Smooth muscle cell of the brain vasculature (primary cell): ENCODE results near the gene PTX4.

Source experiments
- DNase-seq: peaks from one replicate; pipeline ENCODE4 v3.0.0-alpha.2; 2012; ENCODE audit warnings: low read depth, low spot score

Gene PTX4

DNA sequence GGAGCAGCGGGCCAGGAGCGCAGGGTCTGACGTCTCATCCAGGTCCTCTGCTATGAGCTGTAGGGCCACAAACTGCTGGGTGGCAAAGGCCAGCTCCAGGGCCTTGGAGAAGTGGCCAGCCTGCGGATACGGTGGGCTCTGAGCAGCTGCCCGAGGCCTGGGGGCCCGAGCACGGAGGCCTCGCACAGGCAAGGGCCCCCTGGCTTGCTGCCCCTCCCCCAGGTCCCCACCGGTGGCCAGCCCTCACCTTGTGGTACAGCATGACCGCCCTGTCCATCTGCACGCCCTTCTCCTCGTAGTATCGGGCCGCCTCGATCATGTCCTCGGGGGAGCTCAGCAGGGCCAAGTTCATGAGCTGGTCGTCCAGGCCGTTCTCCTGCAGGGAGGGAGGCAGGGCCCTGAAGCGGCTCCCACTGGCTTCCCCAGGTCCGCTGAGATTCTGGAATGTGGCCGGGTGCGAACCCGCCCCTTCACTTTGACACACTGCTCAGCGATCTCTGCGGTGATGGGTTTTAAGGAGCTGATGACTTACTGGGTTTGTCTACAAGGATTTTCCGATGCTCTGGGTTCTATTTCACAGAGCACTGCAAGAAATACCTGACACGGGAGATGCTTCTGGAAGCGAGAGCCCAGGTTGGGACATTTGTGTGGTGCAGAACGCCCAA is 35.0 kb upstream of the PTX4 start:
- no peak for DNase-seq

DNA sequence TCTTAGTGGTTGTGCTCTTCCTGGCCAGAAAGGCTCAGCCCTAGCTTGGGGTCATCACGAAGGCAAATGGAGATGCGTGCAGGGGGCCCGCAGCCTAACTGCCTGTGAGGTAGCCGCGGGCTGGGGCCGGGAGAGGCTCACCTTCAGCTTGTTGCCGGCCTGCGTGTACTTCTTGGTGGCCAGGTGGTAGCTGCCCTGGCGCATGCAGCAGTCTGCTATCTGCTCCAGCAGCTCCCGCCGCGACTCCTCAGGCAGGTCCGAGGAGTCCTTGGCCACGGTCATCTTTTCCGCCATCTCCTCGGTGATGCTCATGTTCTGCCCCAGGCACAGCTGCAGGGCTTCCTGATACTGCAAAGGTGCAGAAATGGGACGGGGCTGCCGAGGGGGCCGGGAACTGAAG is 31.7 kb upstream of the PTX4 start:
- no peak for DNase-seq

DNA sequence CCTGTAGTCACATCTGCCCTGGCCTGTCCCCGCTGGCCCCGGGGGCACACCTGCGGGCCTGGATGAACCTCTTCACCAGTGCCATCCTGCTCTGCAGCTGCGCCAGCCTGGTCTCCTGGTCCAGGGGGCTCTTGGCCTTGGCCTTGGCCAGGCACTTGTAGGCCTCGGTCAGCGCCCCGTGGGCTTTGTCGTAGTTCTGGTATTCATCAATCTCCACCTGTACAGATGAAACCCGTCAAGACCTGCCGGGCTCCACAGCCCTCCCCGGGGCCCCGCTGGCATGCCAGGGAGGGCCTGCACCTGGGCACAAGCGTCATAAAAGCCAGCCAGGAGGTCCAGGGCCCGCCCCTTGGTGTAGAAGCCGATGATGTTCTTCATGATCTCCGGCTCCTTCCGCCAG is 31.1 kb upstream of the PTX4 start:
- no peak for DNase-seq

DNA sequence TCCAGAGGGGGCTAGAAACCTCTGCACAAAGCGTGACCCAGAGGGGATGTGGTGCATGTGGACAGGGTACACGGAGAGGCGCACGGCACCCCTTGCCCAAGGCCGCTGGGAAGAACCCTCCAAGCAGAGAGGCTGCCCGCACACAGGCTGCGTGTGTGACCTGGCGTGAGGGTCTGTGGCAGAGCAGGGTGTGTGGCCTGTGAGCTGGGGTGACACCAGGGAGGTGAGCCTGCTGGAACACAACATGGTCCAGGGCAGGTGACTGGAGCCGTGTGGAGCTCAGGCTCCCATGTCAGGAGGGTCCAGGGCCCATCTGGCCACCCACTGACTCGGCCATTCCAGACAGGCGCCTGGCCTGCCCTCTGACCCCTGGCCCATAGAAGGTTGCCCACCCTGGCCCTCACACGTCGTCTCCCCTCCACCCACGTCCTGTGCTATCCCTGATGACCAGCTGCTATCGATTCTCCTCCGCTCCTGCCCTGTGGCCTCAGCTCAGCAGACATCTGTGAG is 29.9 kb upstream of the PTX4 start:
- DNase-seq: no peak

DNA sequence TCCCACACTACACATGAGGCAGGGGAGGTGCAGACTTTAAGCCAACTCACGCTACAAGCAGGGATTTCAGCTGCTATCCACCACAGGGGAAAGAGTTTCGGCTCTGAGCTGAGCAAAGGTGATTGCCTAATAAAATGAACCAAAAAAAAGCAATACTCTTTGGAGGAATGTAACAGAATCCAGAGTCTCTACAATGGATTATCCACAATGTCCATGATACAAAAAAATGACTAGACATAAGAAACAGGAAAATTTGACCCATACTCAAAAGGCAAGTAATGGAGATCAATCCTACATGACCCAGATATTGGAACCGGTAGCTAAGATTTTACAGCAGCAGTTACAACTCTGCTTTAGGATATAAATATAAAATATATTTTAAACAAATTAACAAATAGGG is 25.8 kb upstream of the PTX4 start:
- no peak for DNase-seq

DNA sequence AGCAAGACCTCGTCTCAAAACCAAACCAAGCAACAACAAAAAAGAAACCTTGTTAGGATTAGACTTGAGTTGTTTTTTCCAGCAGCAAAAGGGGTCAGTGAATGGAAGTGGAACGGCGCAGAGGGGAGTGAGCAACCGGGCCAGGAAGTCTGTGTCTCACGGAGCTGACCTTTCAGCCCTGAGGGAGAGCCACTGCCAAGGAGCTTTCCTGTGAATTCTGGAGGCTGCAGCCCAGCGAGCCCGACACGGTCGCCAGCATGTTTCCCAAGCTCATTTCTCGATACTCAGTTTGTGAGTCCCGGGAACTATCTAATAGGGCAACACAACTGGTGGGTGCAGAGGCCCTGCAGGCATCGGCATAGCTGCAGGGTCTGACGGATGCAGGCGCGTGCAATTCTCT is 24.0 kb upstream of the PTX4 start:
- DNase-seq: no peak

DNA sequence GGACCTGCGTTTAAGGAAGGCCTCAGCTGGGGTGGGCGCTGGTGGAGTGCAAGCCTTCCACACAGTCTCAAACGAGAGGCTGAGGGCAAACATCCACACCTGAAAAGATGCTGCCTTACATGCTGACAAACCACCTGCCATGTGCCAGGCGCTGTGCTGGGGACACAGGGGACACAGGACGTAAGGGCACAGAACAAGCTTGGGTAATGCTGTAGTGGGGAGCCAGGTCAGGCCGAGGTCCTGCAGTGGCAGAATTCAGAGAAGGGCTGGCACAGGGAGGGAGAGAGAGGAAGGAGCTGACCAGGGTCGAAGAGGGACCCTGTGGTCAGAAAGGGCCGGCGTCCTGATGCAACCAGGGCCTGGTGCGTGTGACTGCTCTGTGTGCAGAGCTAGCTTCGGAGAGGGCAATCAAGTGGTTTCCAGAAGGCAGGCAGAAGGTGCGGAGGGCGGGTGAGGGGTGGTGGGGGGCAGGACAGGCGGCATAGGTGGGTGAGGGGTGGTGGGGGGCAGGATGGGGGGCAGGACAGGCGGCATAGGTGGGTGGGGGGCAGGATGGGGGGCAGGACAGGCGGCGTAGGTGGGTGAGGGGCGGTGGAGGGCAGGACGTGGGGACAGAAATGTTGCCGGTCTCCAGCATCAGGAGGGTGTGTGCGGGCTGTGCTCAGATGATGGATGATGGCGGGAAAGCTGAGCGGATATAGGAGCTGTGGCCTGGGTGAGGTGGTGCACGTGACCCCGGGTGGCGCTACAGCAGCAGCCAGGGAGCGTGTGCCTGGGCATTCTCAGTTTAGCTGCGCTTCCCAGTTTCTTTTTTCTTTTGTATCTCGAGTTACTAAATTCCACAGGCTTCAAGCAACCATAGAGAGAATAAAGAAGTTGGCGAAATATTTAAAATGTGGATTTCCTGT is 23.2 kb upstream of the PTX4 start:
- DNase-seq: no peak

DNA sequence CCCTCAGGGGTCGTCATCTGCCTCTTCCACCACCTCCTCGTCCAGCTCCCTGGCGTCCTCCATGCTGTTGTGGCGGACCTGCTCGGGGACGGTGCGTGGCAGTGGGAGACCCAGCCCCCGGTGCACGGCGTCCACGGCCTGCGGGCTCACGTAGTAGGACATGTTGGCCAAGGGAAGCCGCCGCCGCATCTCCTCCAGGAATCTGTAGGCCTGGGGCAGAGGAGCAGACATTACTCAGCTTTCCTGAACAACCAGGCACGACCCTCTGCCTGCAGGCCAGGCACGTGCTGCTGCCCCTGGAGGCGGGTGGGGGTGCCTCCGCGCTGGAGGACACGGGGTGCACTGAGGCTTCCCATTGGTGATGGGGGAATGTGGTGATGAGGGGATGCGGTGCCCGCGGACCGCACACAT is 22.2 kb upstream of the PTX4 start:
- DNase-seq: no peak

DNA sequence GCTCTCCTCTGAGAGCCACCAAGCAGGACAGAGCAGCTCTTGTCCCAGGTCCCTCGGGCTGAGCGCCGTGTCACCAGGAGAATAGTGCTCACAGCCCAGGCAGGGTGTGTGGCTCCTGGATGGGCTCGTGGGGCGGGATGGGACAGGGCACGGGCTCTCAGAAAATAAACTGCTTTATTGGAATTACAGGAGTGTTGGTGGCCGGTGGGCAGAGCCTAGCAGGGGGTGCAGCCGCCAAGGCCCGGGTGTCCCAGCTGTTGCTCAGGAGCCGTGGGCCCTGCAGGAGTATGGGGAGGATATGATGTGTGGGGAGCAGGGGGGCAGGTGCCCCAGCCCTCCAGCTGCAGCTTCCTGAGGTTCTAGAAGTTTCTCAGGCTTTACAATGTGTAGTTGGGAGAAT is 21.5 kb upstream of the PTX4 start:
- no peak for DNase-seq

DNA sequence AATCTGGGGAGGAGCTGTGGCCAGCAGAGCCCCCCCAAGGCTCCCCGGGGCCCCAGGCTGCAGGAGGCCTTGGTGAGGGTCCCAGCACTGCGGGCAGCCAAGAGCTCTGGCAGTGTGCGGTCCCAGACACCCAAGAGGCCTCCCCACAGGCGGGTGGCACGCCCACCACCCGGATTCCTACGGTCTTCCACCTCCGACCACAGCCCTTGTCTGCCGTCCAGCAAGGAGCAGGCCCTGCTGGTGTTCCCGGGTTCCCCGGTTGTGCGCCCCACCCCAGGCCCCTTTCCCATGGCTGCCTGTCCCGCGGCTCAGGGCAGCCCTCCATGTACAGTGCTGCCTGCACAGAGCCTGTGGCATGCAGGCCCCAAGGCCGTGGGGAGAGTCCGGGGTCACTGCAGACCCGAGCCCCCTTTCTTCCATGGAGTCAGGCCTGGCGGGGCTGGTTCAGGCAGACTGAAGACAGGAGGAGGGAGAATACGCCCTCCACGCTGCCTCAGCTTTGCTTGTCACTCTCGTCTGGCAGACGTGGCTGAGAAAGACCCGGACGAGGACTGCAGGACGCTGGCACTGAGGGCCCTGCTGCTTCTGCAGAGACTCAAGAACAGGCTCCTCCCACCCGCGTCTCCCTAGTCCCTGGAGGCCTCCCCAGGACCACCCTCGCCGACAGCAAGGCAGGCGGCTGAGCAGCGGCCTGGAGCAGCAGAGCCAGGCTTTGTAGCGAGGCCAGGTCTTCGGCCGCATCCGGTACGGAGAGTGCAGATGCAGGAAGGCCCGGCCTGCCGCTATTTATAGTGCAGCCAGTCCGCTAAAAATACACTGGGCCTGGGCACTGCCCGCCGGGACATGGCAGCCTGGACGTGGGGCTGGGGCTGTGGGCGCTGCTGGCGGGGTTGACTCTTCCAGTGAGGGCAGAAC is 20.8 kb upstream of the PTX4 start:
- no peak for DNase-seq

DNA sequence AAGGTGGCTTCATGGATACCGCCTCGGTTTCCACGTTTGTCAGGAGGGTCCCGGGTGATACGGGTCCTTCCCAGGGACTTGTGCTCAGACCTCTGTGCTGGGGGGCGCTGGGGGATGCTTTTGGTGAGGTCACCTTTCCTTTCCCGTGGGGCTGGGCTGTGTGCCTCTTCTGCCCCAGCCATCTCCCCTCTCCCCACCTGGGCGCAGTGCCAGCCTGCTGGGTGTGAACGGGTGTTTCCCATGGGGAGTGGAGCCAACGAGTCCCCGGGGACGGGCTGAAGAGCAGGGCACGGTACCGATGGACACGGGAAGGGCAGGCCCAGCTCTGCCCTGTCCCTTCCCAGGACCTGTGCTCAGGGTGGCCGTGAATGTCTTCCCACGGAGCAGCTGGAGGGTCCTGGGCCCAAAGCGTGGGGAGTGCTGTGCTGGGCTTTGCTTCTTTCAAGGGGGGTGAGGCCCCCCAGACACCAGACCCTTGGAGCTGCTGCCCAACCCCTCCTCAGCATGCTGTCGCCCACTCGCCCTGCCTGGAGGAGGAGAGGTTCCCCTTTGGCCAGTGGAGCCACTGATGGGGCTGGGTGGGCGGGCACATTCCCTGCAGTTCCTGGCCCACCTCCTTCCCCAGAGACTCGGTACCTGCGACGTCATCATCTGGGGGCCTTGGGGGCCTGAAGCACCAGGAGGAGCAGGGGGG is 19.9 kb upstream of the PTX4 start:
- no peak for DNase-seq

DNA sequence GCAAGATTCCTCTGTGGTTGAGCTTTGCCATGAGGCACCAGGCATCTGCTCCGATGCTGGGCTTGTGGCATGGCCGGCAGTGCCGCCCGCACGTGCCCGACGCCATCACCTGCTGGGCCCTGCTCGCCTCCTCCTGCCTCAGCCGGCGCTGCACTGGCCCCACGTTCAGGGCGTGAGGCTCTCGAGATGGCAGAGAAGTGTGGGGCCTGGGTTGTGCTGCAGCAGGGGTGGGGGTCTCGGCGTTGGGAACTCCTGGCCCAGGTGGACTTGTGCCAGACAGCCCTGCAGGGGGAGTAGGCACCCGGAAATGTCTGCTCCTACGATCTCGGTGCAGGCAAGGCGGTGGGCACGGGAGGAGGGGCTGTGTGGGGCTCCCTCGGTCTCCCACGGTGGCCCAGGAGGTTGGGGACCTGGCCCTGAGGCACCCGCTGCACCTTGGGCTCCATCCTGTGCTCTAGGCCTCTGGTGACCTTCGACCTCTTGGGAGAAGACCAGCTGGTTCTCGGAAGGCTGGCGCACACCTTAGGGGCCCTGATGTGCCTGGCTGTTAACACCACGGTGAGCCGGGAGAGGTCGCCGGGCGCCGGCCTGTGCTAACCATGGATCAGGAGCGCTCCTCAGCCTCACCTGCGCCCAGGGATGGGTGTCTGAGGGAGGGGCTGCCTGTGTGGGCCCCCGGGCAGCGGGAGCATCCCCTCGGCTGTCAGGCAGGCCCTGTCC is 17.9 kb upstream of the PTX4 start:
- DNase-seq: no peak

DNA sequence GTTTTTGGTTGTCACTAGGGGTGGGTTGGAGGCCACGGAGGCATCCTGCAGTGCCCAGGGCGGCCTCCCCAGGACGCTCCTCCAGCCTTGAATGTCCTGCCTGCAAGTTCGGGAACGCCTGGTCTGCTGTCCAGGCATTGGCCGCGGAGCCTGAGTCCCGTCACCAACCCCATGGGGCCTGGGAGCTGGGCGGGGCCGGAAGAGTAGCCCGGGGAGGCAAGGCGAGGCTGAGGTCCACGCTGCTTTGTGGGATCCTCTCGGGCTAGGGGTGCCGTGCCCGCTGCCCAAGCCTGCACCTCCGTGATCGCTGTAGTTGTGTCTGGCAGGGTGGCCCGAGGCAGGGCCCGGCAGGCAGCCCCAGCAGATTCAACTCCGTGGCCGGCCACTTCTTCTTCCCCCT is 17.2 kb upstream of the PTX4 start:
- DNase-seq: no peak

DNA sequence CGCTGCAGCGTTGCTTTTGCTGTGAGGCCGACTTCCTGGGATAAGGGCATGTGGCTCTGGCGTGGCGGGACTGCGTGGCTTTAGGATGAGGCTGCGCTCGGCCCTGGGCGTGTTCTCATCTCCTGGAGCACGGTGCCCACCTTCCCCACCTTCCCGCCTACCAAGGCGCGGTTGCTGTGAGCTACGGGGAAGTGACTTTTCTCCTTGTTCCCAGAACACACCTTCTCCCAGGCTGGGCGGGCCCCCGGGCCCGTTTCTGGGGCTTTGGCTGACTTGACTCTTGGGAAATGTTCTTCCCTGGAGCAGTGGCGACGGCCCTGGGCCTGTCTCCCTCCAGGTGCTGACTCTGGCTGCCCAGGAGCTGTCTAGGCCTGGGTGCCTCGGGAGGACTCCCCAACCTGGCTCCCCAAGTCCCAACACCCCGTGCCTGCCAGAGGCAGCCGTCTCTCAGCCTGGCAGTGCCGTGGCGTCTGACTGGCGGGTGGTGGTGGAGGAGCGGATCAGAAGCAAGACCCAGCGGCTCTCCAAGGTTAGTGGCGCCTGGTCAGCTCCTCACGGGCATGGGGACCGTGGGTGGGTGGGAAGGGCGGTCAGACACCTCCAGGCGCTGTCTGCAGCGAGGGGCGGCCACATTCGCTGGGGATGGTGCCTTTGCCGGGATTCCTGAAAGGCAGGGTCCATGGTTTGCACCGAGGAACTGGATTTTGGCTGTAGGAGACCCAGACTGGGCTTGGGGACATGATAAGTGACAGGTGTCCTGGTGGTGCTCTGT is 16.5 kb upstream of the PTX4 start:
- no peak for DNase-seq

DNA sequence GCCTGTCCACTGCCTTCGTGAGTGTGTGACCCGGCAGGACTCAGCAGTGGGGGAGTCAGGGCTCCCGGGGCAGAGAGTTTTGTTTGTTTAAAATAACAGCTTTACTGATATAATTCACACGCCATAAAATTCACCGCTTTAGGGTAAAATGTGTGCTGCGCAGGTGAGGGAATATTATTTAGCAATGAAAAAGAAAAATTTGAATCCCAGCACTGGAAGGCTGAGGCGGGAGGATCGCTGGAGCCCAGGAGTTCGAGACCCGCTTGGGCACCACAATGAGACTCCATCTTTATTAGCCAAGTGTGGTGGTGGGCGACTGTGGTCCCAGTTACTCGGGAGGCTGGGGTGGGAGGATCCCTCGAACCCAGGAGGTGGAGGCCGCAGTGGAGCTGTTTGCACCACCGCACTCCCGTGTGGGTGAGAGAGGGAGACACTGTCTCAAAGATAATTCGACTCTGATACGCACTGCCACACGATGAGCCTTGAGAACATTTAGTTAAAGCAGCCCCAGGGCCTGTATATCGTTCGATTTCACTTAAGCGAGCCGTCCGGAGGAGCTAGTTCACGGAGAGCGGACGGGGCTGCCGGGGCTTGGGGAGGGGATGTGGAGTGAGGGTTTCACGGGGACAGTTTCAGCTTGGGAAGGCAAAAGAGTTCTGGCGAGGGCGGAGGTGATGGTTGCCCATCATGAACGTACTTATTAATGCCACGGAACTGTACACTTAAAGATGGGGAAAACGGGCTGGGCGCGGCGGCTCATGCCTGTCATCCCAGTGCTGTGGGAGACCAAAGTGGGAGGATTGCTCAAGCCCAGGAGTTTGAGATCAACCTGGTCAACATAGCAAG is 14.6 kb upstream of the PTX4 start:
- DNase-seq: no peak

DNA sequence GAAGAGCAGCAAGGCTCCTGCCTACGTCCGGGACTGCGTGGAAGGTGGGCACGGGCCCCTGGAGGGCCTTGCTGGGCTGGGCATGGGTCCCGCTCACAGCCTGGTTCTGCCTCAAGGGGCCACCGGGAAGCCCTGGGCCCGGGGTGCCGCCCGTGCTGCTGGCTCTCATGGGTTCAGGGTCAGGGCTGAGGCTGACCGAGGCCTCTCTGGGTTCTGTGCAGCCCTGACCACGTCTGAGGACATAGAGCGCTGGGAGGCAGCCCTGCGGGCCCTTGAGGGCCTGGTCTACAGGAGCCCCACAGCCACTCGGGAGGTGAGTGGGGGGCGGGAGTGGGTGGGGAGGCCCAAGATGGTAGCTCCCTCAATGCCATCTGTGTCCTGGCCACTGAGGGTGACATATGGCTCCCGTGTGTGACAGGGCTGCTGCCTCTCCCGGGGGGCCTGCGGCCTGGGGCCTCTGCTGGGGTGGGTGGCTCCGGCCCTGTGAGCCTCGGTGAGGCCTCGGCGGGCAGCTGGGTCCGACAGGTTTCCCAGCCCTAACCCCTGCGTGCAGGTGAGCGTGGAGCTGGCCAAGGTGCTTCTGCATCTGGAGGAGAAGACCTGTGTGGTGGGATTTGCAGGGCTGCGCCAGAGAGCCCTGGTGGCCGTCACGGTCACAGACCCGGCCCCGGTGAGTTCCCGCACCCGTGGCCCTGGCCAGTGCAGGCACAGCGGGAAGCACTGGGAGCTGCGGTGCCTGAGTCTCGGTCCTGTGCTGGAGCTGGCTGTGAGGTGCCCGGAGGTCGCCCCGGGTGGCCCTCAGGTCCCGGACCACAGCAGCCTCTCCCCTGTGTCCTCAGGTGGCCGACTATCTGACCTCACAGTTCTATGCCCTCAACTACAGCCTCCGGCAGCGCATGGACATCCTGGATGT is 13.6 kb upstream of the PTX4 start:
- no peak for DNase-seq

DNA sequence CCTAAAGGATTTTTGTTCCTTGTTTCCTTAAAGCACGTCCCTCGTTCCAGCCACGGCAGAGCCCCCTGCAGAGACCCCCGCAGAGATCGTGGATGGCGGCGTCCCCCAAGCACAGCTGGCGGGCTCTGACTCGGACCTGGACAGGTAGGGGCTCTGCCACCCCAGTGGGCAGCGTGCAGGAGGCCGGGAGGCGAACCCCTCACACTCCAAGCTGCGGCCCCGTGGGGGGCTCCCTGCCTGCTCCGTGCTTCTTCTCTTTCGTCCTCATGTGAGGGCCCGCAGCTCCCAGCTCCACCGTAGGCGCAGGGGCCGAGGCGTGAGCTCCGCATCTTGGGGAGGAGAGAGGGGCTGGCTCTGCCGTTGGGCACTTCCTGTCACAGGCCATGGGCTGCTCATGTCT is 12.9 kb upstream of the PTX4 start:
- no peak for DNase-seq
